Liver (tissue), 9 donors: Measurements from ENCODE around the gene PPFIA4. TPM values are rescaled to one million over a fixed set of nuclear protein-coding genes. Genes with fewer than 3 reads are reported as not detected.

ENCODE experiments used
- DNase-seq: peaks from one replicate; pipeline ENCODE4 v3.0.0-alpha.2; 2017; ENCODE audit warnings: low spot score
- H3K27ac ChIP-seq, 2 donors: one replicate each; pipeline ENCODE4 v1.7.0; 2013; ENCODE audit warnings: inconsistent platforms in 2 of 2, low read length in 2 of 2, control low read depth in 1 of 2, low read depth in 1 of 2, mild to moderate bottlenecking in 1 of 2
- H3K27me3 ChIP-seq, 4 donors: one replicate each; pipeline versions ENCODE4 v1.6.1 to v1.7.0; 2013; ENCODE audit warnings: low read length in 3 of 4, inconsistent platforms in 1 of 4, mild to moderate bottlenecking in 1 of 4, moderate library complexity in 1 of 4; ENCODE audit not compliant: control insufficient read depth in 4 of 4, insufficient read depth in 4 of 4
- H3K36me3 ChIP-seq, 4 donors: one replicate each; pipeline versions ENCODE4 v1.6.1 to v1.7.0; 2013; ENCODE audit warnings: low read length in 3 of 4, mild to moderate bottlenecking in 3 of 4, low read depth in 1 of 4, moderate library complexity in 1 of 4; ENCODE audit not compliant: control insufficient read depth in 4 of 4, insufficient read depth in 3 of 4
- H3K4me1 ChIP-seq, 4 donors: one replicate each; pipeline versions ENCODE4 v1.6.1 to v1.7.0; 2013; ENCODE audit warnings: low read length in 3 of 4, mild to moderate bottlenecking in 3 of 4, moderate library complexity in 1 of 4; ENCODE audit not compliant: control insufficient read depth in 4 of 4, insufficient read depth in 4 of 4
- H3K4me3 ChIP-seq, 3 donors: one replicate each; pipeline versions ENCODE4 v1.6.1 to v1.7.0; 2013; ENCODE audit warnings: low read length in 3 of 3, control low read depth in 1 of 3, low read depth in 1 of 3, mild to moderate bottlenecking in 1 of 3
- H3K9ac ChIP-seq, 2 donors: one replicate each; pipeline ENCODE4 v1.7.0; 2013; ENCODE audit warnings: low read length in 2 of 2, mild to moderate bottlenecking in 2 of 2, moderate library complexity in 2 of 2, control low read depth in 1 of 2, low read depth in 1 of 2
- H3K9me3 ChIP-seq, 4 donors: one replicate each; pipeline versions ENCODE4 v1.6.1 to v1.7.0; 2013; ENCODE audit warnings: low read length in 3 of 4; ENCODE audit not compliant: control insufficient read depth in 4 of 4
- EGR1 ChIP-seq, 2 donors: IDR thresholded peaks; 2 replicates each; pipeline ENCODE4 v1.6.1; 2016 to 2018; ENCODE audit warnings: antibody characterized with exemption in 2 of 2, low read depth in 2 of 2
- FOXA1 ChIP-seq: IDR thresholded peaks from 2 replicates; pipeline ENCODE4 v1.6.1; 2016; ENCODE audit warnings: antibody characterized with exemption
- FOXA2 ChIP-seq: IDR thresholded peaks from 2 replicates; pipeline ENCODE4 v1.6.1; 2016; ENCODE audit warnings: antibody characterized with exemption
- GABPA ChIP-seq, 2 donors: IDR thresholded peaks in 1 of 2; conservative IDR thresholded peaks in 1 of 2; 2 replicates each; pipeline ENCODE4 v1.6.1; 2016; ENCODE audit warnings: antibody characterized with exemption in 2 of 2, mild to moderate bottlenecking in 1 of 2, moderate library complexity in 1 of 2
- HNF4A ChIP-seq, 2 donors: conservative IDR thresholded peaks; 2 replicates each; pipeline ENCODE4 v1.6.1; 2016; ENCODE audit warnings: antibody characterized with exemption in 2 of 2, mild to moderate bottlenecking in 2 of 2
- HNF4G ChIP-seq: IDR thresholded peaks from 2 replicates; pipeline ENCODE4 v1.6.1; 2016; ENCODE audit warnings: antibody characterized with exemption
- JUND ChIP-seq, 2 donors: IDR thresholded peaks; 2 replicates each; pipeline ENCODE4 v1.6.1; 2016; ENCODE audit warnings: antibody characterized with exemption in 2 of 2
- NR2F2 ChIP-seq: IDR thresholded peaks from 2 replicates; pipeline ENCODE4 v1.6.1; 2016; ENCODE audit warnings: antibody characterized with exemption
- RAD21 ChIP-seq, 2 donors: IDR thresholded peaks; 2 replicates each; pipeline ENCODE4 v1.6.1; 2016; ENCODE audit warnings: antibody characterized with exemption in 2 of 2, mild to moderate bottlenecking in 2 of 2
- RXRA ChIP-seq, 2 donors: IDR thresholded peaks; 2 replicates each; pipeline ENCODE4 v1.6.1; 2017 to 2018; ENCODE audit warnings: antibody characterized with exemption in 2 of 2, mild to moderate bottlenecking in 1 of 2
- SP1 ChIP-seq: IDR thresholded peaks from 2 replicates; pipeline ENCODE4 v1.6.1; 2018; ENCODE audit warnings: antibody characterized with exemption, mild to moderate bottlenecking
- TAF1 ChIP-seq: conservative IDR thresholded peaks from 2 replicates; pipeline ENCODE4 v1.6.1; 2016; ENCODE audit warnings: antibody characterized with exemption, mild to moderate bottlenecking
- YY1 ChIP-seq: IDR thresholded peaks from 2 replicates; pipeline ENCODE4 v1.6.1; 2016; ENCODE audit warnings: antibody characterized with exemption, mild to moderate bottlenecking
- WGBS: extraction: QIAGEN DNeasy Blood & Tissue Kit; methylation state at CpG from one replicate; pipeline ENCODE4 v1.1.7; 2013; 5-methylcytosine and 5-hydroxymethylcytosine counted together
- polyA plus RNA-seq, 2 donors: library from polyadenylated mRNA; stranded (reverse) in 1 of 2; unstranded in 1 of 2; fragments of 200-250 nt in 1 of 2; fragments of >200 nt in 1 of 2; fragmentation: Nextera tagmentation in 1 of 2; extraction: Ambion mirVana in 1 of 2; gene quantifications; one replicate each; pipeline versions ENCODE4 v1.2.1 to v1.2.3, GENCODE V29; 2013 to 2015
- total RNA-seq, 2 donors: library from RNA; depleted of rRNA; stranded (reverse); fragments of >200 nt; gene quantifications; one replicate each; pipeline ENCODE4 v1.2.3, GENCODE V29; 2014
- TF ChIP-seq, protein P1 (sequence below): IDR thresholded peaks from 2 replicates; pipeline ENCODE4 v1.6.1; 2016; ENCODE audit warnings: antibody characterized with exemption
- TF ChIP-seq, protein P2 (sequence below): fragments of 150-350 bp; IDR thresholded peaks from 2 replicates; pipeline ENCODE4 v1.5.1; 2017; ENCODE audit warnings: improper control_type of control experiment, low read depth, low read length; ENCODE audit not compliant: missing input control
- TF ChIP-seq, protein P3 (sequence below): IDR thresholded peaks from 2 replicates; pipeline ENCODE4 v1.6.1; 2016; ENCODE audit warnings: antibody characterized with exemption
- TF ChIP-seq, protein P4 (sequence below): IDR thresholded peaks from 2 replicates; pipeline ENCODE4 v1.6.1; 2016; ENCODE audit warnings: antibody characterized with exemption
- donor health status: healthy.
- donor health status: healthy.
- donor health status: healthy.
- donor health status: healthy.
- donor health status: healthy.

PPFIA4 gene
- total and polyA plus RNA-seq, 4 donors: 0.07 to 0.33 (median 0.15) TPM

DNA sequence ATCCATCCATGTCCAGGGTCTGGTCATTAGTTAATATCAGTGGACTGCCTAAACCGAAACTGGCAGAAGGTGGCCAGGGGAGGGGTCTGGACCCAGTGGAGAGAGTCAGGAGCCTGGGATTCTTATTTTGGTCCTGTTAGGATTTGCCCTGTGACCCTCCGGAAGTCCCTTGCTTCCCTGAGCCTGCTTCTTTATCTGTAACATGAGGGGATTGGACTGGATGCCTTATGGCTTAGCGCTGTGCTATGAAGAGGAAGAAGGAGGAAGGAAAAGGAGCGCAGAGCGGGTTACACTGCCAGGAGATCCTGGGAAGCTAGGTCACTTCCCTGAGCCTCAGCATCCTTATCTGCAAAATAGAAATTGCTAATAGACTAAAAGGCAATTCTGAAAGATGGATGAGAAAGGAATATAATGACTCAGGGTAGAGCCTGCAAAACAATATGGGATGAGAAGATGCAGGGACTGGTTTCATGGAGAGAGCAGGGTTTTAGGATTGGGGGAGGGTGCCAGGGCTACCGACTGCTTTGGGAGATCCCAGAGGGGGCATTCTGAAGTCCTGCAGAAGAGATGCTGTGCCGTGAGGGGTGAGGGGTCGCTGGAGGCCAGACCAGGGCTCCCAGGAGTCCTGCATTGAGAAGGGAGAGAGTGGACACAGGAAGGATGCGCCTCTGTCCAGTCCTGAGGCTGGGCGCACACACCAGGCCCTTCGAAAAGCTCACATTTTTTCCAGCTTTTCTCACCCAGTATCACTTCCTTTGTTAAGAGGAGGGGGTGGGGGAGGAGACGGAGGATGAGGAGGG is 100.8 kb downstream of the PPFIA4 start:
- no peak for DNase-seq
- peaks cover 5 to 28% (median 9%) of the 10 kb centered on the region in 4 donors for H3K4me1 ChIP-seq
- H3K9me3 ChIP-seq: no peaks in the 10 kb centered on the region
- H3K27me3 ChIP-seq: no peaks in the 10 kb centered on the region
- 18% methylated on average over 12 of the region's 12 CpGs for WGBS
- TF ChIP-seq, protein P1, sequence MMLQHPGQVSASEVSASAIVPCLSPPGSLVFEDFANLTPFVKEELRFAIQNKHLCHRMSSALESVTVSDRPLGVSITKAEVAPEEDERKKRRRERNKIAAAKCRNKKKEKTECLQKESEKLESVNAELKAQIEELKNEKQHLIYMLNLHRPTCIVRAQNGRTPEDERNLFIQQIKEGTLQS: no peak
- no peak for TF ChIP-seq RXRA (IDR thresholded peaks at IDR 0.05)
- no peak for TF ChIP-seq FOXA1
- TF ChIP-seq YY1: no peak
- TF ChIP-seq EGR1 (IDR thresholded peaks at IDR 0.05; ENCODE audit: low read depth in 2 of 2): no peak
- TF ChIP-seq GABPA (IDR thresholded peaks at IDR 0.05 in 1 of 2, conservative IDR thresholded peaks at IDR 0.05 in 1 of 2): no peak
- TF ChIP-seq HNF4A (conservative IDR thresholded peaks at IDR 0.05): no peak
- TF ChIP-seq TAF1: no peak
- TF ChIP-seq, protein P2, sequence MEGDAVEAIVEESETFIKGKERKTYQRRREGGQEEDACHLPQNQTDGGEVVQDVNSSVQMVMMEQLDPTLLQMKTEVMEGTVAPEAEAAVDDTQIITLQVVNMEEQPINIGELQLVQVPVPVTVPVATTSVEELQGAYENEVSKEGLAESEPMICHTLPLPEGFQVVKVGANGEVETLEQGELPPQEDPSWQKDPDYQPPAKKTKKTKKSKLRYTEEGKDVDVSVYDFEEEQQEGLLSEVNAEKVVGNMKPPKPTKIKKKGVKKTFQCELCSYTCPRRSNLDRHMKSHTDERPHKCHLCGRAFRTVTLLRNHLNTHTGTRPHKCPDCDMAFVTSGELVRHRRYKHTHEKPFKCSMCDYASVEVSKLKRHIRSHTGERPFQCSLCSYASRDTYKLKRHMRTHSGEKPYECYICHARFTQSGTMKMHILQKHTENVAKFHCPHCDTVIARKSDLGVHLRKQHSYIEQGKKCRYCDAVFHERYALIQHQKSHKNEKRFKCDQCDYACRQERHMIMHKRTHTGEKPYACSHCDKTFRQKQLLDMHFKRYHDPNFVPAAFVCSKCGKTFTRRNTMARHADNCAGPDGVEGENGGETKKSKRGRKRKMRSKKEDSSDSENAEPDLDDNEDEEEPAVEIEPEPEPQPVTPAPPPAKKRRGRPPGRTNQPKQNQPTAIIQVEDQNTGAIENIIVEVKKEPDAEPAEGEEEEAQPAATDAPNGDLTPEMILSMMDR: no peak
- no peak for TF ChIP-seq FOXA2
- TF ChIP-seq, protein P3, sequence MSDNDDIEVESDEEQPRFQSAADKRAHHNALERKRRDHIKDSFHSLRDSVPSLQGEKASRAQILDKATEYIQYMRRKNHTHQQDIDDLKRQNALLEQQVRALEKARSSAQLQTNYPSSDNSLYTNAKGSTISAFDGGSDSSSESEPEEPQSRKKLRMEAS: no peak
- TF ChIP-seq SP1: no peak
- no peak for TF ChIP-seq NR2F2
- TF ChIP-seq RAD21 (IDR thresholded peaks at IDR 0.05): no peak
- TF ChIP-seq, protein P4, sequence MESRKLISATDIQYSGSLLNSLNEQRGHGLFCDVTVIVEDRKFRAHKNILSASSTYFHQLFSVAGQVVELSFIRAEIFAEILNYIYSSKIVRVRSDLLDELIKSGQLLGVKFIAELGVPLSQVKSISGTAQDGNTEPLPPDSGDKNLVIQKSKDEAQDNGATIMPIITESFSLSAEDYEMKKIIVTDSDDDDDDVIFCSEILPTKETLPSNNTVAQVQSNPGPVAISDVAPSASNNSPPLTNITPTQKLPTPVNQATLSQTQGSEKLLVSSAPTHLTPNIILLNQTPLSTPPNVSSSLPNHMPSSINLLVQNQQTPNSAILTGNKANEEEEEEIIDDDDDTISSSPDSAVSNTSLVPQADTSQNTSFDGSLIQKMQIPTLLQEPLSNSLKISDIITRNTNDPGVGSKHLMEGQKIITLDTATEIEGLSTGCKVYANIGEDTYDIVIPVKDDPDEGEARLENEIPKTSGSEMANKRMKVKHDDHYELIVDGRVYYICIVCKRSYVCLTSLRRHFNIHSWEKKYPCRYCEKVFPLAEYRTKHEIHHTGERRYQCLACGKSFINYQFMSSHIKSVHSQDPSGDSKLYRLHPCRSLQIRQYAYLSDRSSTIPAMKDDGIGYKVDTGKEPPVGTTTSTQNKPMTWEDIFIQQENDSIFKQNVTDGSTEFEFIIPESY: no peak
- TF ChIP-seq HNF4G: no peak
- no peak overlapping the region for H3K9ac ChIP-seq
- H3K27ac ChIP-seq: no peak overlapping the region
- no peaks in the 10 kb centered on the region for H3K36me3 ChIP-seq
- H3K4me3 ChIP-seq: no peak overlapping the region

DNA sequence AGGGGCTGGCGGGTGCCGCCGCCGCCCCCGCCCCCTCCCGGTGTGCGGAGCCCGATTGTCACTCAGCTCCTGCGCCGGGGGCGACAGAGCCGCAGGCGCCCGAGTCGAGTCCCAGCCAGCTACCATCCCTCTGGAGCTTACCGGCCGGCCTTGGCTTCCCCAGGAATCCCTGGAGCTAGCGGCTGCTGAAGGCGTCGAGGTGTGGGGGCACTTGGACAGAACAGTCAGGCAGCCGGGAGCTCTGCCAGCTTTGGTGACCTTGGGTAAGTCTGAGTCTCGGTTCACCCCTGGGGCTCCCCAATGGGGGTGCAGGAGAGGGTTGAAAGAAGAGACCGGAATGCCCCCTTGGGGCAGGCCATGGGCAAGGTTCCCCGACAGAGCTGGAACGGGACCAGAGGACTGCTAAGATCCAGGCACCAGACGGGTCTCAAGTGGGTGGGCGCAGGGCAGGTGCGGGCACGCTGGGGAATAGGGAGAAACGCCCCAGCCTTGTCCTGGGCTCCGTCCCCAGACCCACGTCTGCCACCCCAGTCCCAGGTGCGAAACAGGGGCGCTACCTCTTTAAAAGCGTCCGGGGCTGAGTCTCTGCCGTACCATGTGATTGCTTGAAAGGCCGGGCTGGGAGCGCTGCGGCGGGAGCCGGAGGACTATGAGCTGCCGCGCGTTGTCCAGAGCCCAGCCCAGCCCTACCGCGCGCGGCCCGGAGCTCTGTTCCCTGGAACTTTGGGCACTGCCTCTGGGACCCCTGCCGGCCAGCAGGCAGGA is 101.6 kb downstream of the PPFIA4 start, which contains the start of gene ADORA1:
TSS of gene ADORA1 (plus strand) at position 61 of the 765 bp plus-strand sequence. CDS start 1,116 bp downstream, outside the sequence.
- TF ChIP-seq NR2F2: no peak
- no peak for TF ChIP-seq JUND (IDR thresholded peaks at IDR 0.05)
- peak in 1 of 2 donors; percentile 13 for TF ChIP-seq HNF4A (conservative IDR thresholded peaks at IDR 0.05)
- TF ChIP-seq TAF1: no peak
- TF ChIP-seq GABPA (IDR thresholded peaks at IDR 0.05 in 1 of 2, conservative IDR thresholded peaks at IDR 0.05 in 1 of 2): no peak
- no peak within 1 kb of the TSS for H3K27ac ChIP-seq
- H3K36me3 ChIP-seq: no peaks in the 10 kb centered on the region
- no peaks in the 10 kb centered on the region for H3K27me3 ChIP-seq
- H3K4me1 ChIP-seq: peaks cover 5 to 28% (median 9%) of the 10 kb centered on the region in 4 donors
- no peaks in the 10 kb centered on the region for H3K9me3 ChIP-seq
- peak within 1 kb of the TSS in 1 of 3 donors; percentile 8 for H3K4me3 ChIP-seq
- no peak within 1 kb of the TSS for H3K9ac ChIP-seq
- WGBS: 2% methylated on average over 51 of the region's 51 CpGs
- peak; percentile 34 for DNase-seq
